Activated CD8-positive, alpha-beta memory T cell treated with anti-CD3 and anti-CD28 coated beads for 24 hours (primary cell): ENCODE measurements around the gene SLC8A3.

Source experiments
- DNase-seq: peaks from one replicate; pipeline ENCODE4 v3.0.0-alpha.2; 2020

Gene SLC8A3

GRCh38 chr14:70022771-70023445, 165.8 kb downstream of the SLC8A3 start:
- no peak for DNase-seq

GRCh38 chr14:70021548-70022220, 167.1 kb downstream of the SLC8A3 start:
- no peak for DNase-seq

- no peak for DNase-seq
Measured at GRCh38 chr14:70020352-70021170, 168.2 kb downstream of the SLC8A3 start.

GRCh38 chr14:70019695-70020094, 169.1 kb downstream of the SLC8A3 start:
- DNase-seq: no peak

GRCh38 chr14:70018713-70019211, 170.0 kb downstream of the SLC8A3 start:
- DNase-seq: no peak

GRCh38 chr14:70018230-70018629, 170.5 kb downstream of the SLC8A3 start:
- no peak for DNase-seq

GRCh38 chr14:70014406-70015095, 174.2 kb downstream of the SLC8A3 start:
- DNase-seq: no peak

- no peak for DNase-seq
Measured at GRCh38 chr14:70013271-70013873, 175.4 kb downstream of the SLC8A3 start.

GRCh38 chr14:70011708-70012107, 177.0 kb downstream of the SLC8A3 start:
- no peak for DNase-seq

GRCh38 chr14:70011098-70011497, 177.7 kb downstream of the SLC8A3 start:
- DNase-seq: no peak

- DNase-seq: no peak
Measured at GRCh38 chr14:70009961-70010360, 178.8 kb downstream of the SLC8A3 start.

GRCh38 chr14:70008284-70009262, 180.2 kb downstream of the SLC8A3 start:
- DNase-seq: no peak

GRCh38 chr14:70006699-70007098, 182.1 kb downstream of the SLC8A3 start:
- DNase-seq: no peak

- no peak for DNase-seq
Measured at GRCh38 chr14:70005281-70005805, 183.4 kb downstream of the SLC8A3 start.

GRCh38 chr14:70004791-70005190, 184.0 kb downstream of the SLC8A3 start:
- no peak for DNase-seq

GRCh38 chr14:70002589-70003346, 186.0 kb downstream of the SLC8A3 start:
- no peak for DNase-seq

GRCh38 chr14:70000601-70001000, 188.2 kb downstream of the SLC8A3 start:
- DNase-seq: no peak

GRCh38 chr14:69999261-69999674, 189.5 kb downstream of the SLC8A3 start:
- DNase-seq: no peak

GRCh38 chr14:69997849-69998248, 190.9 kb downstream of the SLC8A3 start:
- DNase-seq: no peak

GRCh38 chr14:69996216-69996615, 192.5 kb downstream of the SLC8A3 start:
- DNase-seq: no peak
